Neuron (in vitro differentiated cells): ENCODE measurements around the gene SLC37A1.

Experiments
- H2AFZ ChIP-seq: one replicate; pipeline ENCODE4 v1.6.1; 2013; ENCODE audit warnings: low read depth, mild to moderate bottlenecking, inconsistent platforms, low read length, moderate library complexity
- H3K27me3 ChIP-seq: one replicate; pipeline ENCODE4 v1.6.1; 2013; ENCODE audit warnings: low read length; ENCODE audit not compliant: insufficient read depth
- H3K36me3 ChIP-seq: one replicate; pipeline ENCODE4 v1.6.1; 2013; ENCODE audit warnings: low read length; ENCODE audit not compliant: insufficient read depth
- H3K4me1 ChIP-seq: one replicate; pipeline ENCODE4 v1.6.1; 2013; ENCODE audit warnings: low read length; ENCODE audit not compliant: insufficient read depth
- H3K4me3 ChIP-seq: 2 replicates; pipeline ENCODE4 v1.5.1; 2013; ENCODE audit warnings: mild to moderate bottlenecking, low read length, moderate library complexity
- H3K9me3 ChIP-seq: one replicate; pipeline ENCODE4 v1.6.1; 2013; ENCODE audit warnings: low read length

SLC37A1 gene

DNA sequence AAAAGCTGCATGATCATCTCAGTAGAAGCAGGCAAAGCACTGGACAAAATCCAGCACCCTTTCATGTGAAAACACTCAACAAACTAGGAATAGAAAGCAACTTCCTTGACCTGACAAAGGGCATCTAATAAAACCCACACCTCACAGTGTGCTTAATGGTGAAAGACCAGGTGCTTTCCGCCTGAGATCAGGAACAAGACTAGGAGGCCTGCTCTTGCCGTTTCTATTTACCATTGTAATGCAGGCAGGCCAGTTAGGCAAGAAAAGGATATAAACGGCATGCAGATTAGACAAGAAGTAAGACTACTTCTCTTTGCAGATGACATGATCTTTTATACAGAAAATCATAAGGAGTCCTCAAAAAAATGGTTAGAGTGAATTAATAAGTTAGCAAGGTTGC is 37.2 kb downstream of the SLC37A1 start:
- Histone ChIP-seq H3K9me3 (no peaks in the 10 kb centered on the region), H3K36me3 (no peaks in the 10 kb centered on the region), H3K27me3 (peaks cover 12% of the 10 kb centered on the region)

GRCh38 chr21:42552407-42553336 is 39.0 kb downstream of the SLC37A1 start:
- Histone ChIP-seq H2AFZ (no peak overlapping the region), H3K27me3 (peaks cover 12% of the 10 kb centered on the region), H3K9me3 (no peaks in the 10 kb centered on the region), H3K4me1 (no peaks in the 10 kb centered on the region), H3K4me3 (no peak overlapping the region), H3K36me3 (no peaks in the 10 kb centered on the region)

More for the DNA sequence above, 37.2 kb downstream of the SLC37A1 start:
- Histone ChIP-seq H2AFZ (no peak overlapping the region), H3K4me3 (no peak overlapping the region), H3K4me1 (no peaks in the 10 kb centered on the region)

- peaks cover 12% of the 10 kb centered on the region for H3K27me3 ChIP-seq
- H3K4me1 ChIP-seq, result no peaks in the 10 kb centered on the region
- no peaks in the 10 kb centered on the region for H3K9me3 ChIP-seq
- no peak overlapping the region for H2AFZ ChIP-seq
- H3K36me3 ChIP-seq, result no peaks in the 10 kb centered on the region
- no peak overlapping the region for H3K4me3 ChIP-seq
These were observed 39.8 kb downstream of the SLC37A1 start for GRCh38 chr21:42553435-42553834.

DNA sequence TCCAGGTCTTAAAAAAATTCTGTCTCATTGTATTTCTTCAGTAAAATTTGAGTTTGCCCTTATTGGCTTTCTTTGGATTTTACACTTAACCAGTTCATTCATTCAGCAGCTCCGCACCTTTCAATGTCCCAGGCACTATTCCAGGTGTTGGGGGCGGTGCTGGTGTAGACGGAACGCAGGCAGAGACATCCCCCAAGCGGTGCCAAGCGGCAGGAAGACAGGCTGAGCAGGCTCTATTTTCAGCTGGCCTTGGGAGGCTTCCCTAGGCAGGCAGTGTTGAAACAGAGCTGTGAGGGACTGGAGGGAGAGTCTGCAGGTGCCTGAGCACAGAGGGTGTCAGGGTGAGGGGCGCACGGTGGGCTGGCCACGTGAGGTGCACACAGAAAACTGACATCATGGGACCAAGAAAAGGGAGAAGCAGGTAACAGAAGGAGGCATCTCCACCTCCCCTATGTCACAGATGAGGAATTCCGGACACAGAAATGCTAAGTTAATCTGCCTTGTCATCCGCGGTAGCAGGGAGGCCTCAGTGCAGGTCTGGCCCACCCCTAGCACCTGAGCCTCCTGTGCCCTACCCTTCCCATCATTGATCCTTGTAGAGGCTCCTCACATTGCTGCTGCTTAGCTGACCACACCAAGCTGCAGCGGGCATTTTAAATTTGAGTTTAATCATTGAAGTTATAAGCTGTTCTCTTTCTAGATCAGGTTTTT is 40.8 kb downstream of the SLC37A1 start:
- Histone ChIP-seq H3K9me3 (no peaks in the 10 kb centered on the region), H3K27me3 (peaks cover 12% of the 10 kb centered on the region), H3K4me3 (no peak overlapping the region), H3K4me1 (no peaks in the 10 kb centered on the region), H2AFZ (no peak overlapping the region), H3K36me3 (no peaks in the 10 kb centered on the region)

DNA sequence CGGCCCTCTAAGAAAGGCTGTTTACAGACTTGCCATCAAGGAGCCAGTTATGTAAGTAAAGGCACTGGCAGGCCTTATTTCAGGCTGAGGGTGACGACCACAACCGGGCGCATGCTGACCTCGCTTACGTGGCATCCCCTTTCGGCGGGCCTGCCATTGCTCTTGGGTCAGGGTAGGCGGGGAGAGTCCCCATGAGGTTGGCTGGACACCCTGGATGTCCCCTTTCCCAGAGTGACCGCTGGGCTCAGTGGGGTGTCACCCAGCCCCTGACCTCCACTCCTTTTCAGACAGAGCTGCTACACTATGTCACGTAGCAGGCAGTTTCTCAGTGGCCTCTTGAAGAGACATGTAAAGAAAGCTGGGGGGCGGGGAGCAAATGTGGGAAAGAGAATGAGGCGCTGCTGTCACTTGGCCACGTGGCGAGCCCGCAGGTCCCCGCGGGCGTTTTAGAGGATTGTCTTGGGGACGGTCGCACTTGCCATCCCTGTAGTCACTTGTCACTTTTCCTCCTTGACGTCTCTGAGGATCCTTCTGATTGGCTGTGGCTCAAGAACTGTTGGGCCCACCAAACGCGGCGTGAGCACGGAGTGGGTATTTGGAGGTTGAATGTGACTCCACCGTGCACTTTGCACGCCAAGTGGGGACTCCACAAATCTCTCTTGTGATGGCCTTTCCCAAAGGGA is 42.2 kb downstream of the SLC37A1 start:
- Histone ChIP-seq H3K9me3 (no peaks in the 10 kb centered on the region), H3K36me3 (no peaks in the 10 kb centered on the region), H2AFZ (no peak overlapping the region), H3K27me3 (peaks cover 12% of the 10 kb centered on the region), H3K4me1 (no peaks in the 10 kb centered on the region), H3K4me3 (no peak overlapping the region)

GRCh38 chr21:42556476-42556875 is 42.8 kb downstream of the SLC37A1 start:
- no peak overlapping the region for H3K4me3 ChIP-seq
- no peak overlapping the region for H2AFZ ChIP-seq
- no peaks in the 10 kb centered on the region for H3K4me1 ChIP-seq
- no peaks in the 10 kb centered on the region for H3K36me3 ChIP-seq
- peaks cover 12% of the 10 kb centered on the region for H3K27me3 ChIP-seq
- no peaks in the 10 kb centered on the region for H3K9me3 ChIP-seq

- no peaks in the 10 kb centered on the region for H3K36me3 ChIP-seq
- H3K4me3 ChIP-seq, result no peak overlapping the region
- no peaks in the 10 kb centered on the region for H3K4me1 ChIP-seq
- H3K27me3 ChIP-seq, result peaks cover 12% of the 10 kb centered on the region
- H2AFZ ChIP-seq, result no peak overlapping the region
- no peaks in the 10 kb centered on the region for H3K9me3 ChIP-seq
These were observed 43.3 kb downstream of the SLC37A1 start for GRCh38 chr21:42556960-42557359.

- no peak overlapping the region for H2AFZ ChIP-seq
- peaks cover 12% of the 10 kb centered on the region for H3K27me3 ChIP-seq
- H3K9me3 ChIP-seq, result no peaks in the 10 kb centered on the region
- H3K4me1 ChIP-seq, result no peaks in the 10 kb centered on the region
- no peaks in the 10 kb centered on the region for H3K36me3 ChIP-seq
- H3K4me3 ChIP-seq, result no peak overlapping the region
These were observed 43.8 kb downstream of the SLC37A1 start for GRCh38 chr21:42557420-42557819.

GRCh38 chr21:42558368-42558767 is 44.7 kb downstream of the SLC37A1 start:
- H3K27me3 ChIP-seq, result peaks cover 12% of the 10 kb centered on the region
- H3K36me3 ChIP-seq, result no peaks in the 10 kb centered on the region
- no peaks in the 10 kb centered on the region for H3K4me1 ChIP-seq
- no peaks in the 10 kb centered on the region for H3K9me3 ChIP-seq
- H2AFZ ChIP-seq, result no peak overlapping the region
- H3K4me3 ChIP-seq, result no peak overlapping the region

GRCh38 chr21:42558846-42559245 is 45.2 kb downstream of the SLC37A1 start:
- Histone ChIP-seq H3K4me3 (no peak overlapping the region), H2AFZ (no peak overlapping the region), H3K36me3 (no peaks in the 10 kb centered on the region), H3K27me3 (peaks cover 7% of the 10 kb centered on the region), H3K4me1 (no peaks in the 10 kb centered on the region), H3K9me3 (no peaks in the 10 kb centered on the region)

GRCh38 chr21:42559326-42559725 is 45.7 kb downstream of the SLC37A1 start:
- peaks cover 4% of the 10 kb centered on the region for H3K27me3 ChIP-seq

DNA sequence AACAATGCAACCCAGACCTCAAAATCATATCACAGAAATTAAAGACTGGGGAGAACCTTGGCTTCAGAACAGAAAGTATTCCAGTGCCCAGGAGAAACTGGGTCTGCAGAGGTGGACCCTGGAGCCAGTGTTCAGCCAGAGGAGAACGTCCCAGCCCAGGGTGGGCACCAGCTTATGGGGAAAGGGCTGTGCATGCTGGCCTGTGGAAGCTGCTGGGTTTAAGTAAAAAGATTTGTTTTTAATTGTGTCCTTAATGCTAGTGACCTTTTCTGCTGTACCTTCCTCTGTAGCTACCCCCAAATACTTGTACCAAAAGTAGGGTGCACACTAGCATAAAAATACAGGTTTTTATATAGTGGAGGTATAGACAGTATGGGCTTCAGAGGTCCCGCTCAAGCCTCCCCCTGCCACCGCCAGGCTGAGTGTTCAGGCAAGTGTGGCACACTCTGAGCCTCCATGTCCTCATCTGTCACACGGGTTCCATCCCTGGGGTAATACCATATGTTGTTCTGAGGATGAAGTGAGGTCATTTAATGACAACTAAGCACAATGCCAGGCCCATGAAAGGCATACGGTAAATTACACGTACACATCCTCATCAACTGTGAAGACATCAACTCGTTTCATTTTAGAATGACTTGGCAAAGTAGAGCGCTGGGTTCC is 47.0 kb downstream of the SLC37A1 start:
- no peaks in the 10 kb centered on the region for H3K4me1 ChIP-seq
- no peak overlapping the region for H3K4me3 ChIP-seq
- H3K36me3 ChIP-seq, result no peaks in the 10 kb centered on the region
- H3K27me3 ChIP-seq, result no peaks in the 10 kb centered on the region
- peaks cover 1% of the 10 kb centered on the region for H3K9me3 ChIP-seq
- no peak overlapping the region for H2AFZ ChIP-seq

More at GRCh38 chr21:42559326-42559725, 45.7 kb downstream of the SLC37A1 start:
- no peaks in the 10 kb centered on the region for H3K36me3 ChIP-seq
- H3K4me1 ChIP-seq, result no peaks in the 10 kb centered on the region
- no peak overlapping the region for H2AFZ ChIP-seq
- no peak overlapping the region for H3K4me3 ChIP-seq
- H3K9me3 ChIP-seq, result no peaks in the 10 kb centered on the region
